ENCODE measurements around the gene CCNYL1. TPM values are rescaled to one million over a fixed set of nuclear protein-coding genes. Genes with fewer than 3 reads are reported as not detected.
"Not testable (repeated sequence)": the region's sequence is repeated elsewhere in the genome, so short reads cannot be mapped to it uniquely, and the experiment has no call there.

CCNYL1 gene
- total RNA-seq, 1 donor from 2014 or later = 13.5 TPM

GRCh38 chr2:207754498-207755383, 43.3 kb downstream of the CCNYL1 start:
- CTCF ChIA-PET = interaction anchor here (1.2 kb wide), 1 partner anchor 9 kb away, joined by 3 read pairs; no protein-coding TSS in a partner anchor

DNA sequence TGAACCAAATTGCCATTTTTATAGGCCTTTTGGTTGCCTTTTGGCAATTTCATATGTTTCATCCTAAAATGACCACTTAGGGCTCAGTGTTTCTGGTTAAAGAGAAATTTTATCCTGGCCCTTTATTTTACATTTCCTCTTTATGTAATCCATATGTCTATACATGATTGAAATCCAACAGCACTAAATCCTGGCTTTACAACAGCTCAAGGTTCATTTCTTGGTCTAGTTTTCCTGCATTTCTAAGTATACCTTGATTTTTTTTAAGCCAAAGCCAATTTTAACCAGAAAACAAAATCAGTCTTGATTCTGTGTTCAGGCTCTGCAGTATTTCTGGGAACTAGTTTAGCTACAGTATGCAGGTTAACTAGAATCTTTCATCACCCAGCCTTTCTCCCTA, 46.6 kb downstream of the CCNYL1 start:
- DNase-seq (no peak), ATAC-seq (ENCODE audit: low read depth) (no peak)
- Mint-ChIP-seq H3K27ac (no peak overlapping the region), H3K4me3 (no peak overlapping the region), H3K4me1 (peaks cover 7% of the 10 kb centered on the region), H3K9me3 (no peaks in the 10 kb centered on the region), H3K36me3 (ENCODE audit: low read depth) (peaks cover 6% of the 10 kb centered on the region), H3K27me3 (no peaks in the 10 kb centered on the region)
- no peak for TF ChIP-seq CTCF (IDR thresholded peaks at IDR 0.05)
- CTCF ChIA-PET = interaction anchor here (1.9 to 3.4 kb wide), 2 partner anchors 10 to 12 kb away, joined by 7 to 10 read pairs; no protein-coding TSS in a partner anchor
- POLR2A ChIA-PET = interaction anchor here (0.7 kb wide), 1 partner anchor 30 kb away, joined by 9 read pairs; no protein-coding TSS in a partner anchor
- intact Hi-C loops (cut with micrococcal nuclease) = no loop called here

More at GRCh38 chr2:207754498-207755383, 43.3 kb downstream of the CCNYL1 start:
- peaks cover 23% of the 10 kb centered on the region for H3K36me3 Mint-ChIP-seq (ENCODE audit: low read depth)
- no peaks in the 10 kb centered on the region for H3K27me3 Mint-ChIP-seq
- peaks cover 7% of the 10 kb centered on the region for H3K4me1 Mint-ChIP-seq
- no peak overlapping the region for H3K4me3 Mint-ChIP-seq
- no peak for ATAC-seq (ENCODE audit: low read depth)
- no peaks in the 10 kb centered on the region for H3K9me3 Mint-ChIP-seq
- POLR2A ChIA-PET = interaction anchor here (0.6 kb wide), 1 partner anchor 36 kb away, joined by 6 read pairs; no protein-coding TSS in a partner anchor
- intact Hi-C loops (cut with micrococcal nuclease) = no loop called here
- H3K27ac Mint-ChIP-seq = no peak overlapping the region
- no peak for DNase-seq
- TF ChIP-seq CTCF (IDR thresholded peaks at IDR 0.05) = no peak

DNA sequence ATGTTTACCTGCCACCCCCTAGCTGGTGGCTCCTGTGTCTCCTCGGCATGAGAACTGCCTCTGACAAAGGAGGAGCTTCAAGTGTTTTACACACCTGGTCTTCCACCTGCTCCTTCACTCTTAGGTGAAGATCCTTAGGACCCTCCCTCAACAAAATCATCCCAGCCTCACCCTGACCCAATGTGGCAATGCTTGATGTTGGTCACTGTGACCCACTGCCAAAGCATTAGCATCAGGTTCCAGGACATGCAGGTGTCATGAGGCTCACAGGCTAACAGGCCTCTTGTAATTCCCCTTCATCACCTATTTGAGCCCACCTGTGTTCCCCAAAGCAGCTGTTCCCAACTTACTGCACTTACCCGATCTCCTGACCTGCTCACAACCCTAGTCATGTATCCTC, 48.5 kb downstream of the CCNYL1 start:
- ChIA-PET POLR2A (no interaction called here), CTCF (interaction anchor here (1.7 to 3.4 kb wide), 2 partner anchors 14 to 281 kb away, joined by 4 to 10 read pairs; no protein-coding TSS in a partner anchor)
- H3K27ac Mint-ChIP-seq = no peak overlapping the region
- H3K36me3 Mint-ChIP-seq (ENCODE audit: low read depth) = no peaks in the 10 kb centered on the region
- no peak overlapping the region for H3K4me3 Mint-ChIP-seq
- ATAC-seq (ENCODE audit: low read depth) (no peak), DNase-seq (no peak)
- peaks cover 3% of the 10 kb centered on the region for H3K27me3 Mint-ChIP-seq
- peaks cover 7% of the 10 kb centered on the region for H3K4me1 Mint-ChIP-seq
- no peaks in the 10 kb centered on the region for H3K9me3 Mint-ChIP-seq
- intact Hi-C loops (cut with micrococcal nuclease) = no loop called here
- TF ChIP-seq CTCF (IDR thresholded peaks at IDR 0.05) = no peak

GRCh38 chr2:207760453-207760852, 49.0 kb downstream of the CCNYL1 start:
- ChIA-PET POLR2A (no interaction called here), CTCF (interaction anchor here (0.8 to 3.4 kb wide), 3 partner anchors 15 to 280 kb away, joined by 3 to 10 read pairs (median 4); no protein-coding TSS in a partner anchor)
- intact Hi-C loops (cut with micrococcal nuclease) = no loop called here
- Mint-ChIP-seq H3K4me3 (no peak overlapping the region), H3K9me3 (no peaks in the 10 kb centered on the region), H3K36me3 (ENCODE audit: low read depth) (no peaks in the 10 kb centered on the region), H3K27me3 (peaks cover 3% of the 10 kb centered on the region), H3K27ac (no peak overlapping the region), H3K4me1 (peaks cover 7% of the 10 kb centered on the region)
- no peak for TF ChIP-seq CTCF (IDR thresholded peaks at IDR 0.05)
- DNase-seq = no peak
- ATAC-seq (ENCODE audit: low read depth) = no peak

GRCh38 chr2:207761426-207761825, 50.0 kb downstream of the CCNYL1 start:
- H3K27me3 Mint-ChIP-seq; ATAC-seq (ENCODE audit: low read depth); H3K4me1 Mint-ChIP-seq; DNase-seq; POLR2A ChIA-PET; intact Hi-C loops (cut with micrococcal nuclease); H3K9me3 Mint-ChIP-seq; H3K27ac Mint-ChIP-seq; H3K4me3 Mint-ChIP-seq; H3K36me3 Mint-ChIP-seq (ENCODE audit: low read depth): not testable (repeated sequence)
- CTCF ChIA-PET = interaction anchor here (0.8 to 3.4 kb wide), 3 partner anchors 16 to 279 kb away, joined by 3 to 10 read pairs (median 4); no protein-coding TSS in a partner anchor

Data from activated B cell treated with CpG ODN at 0.5 μM for 24 hours (primary cell).